GM18505 (cell line): ENCODE measurements around the gene CTDSPL.

Experiments
- ATAC-seq: cut with Tn5 transposase; IDR thresholded peaks from one replicate; pipeline ENCODE4 v1.9.1; 2021; ENCODE audit not compliant: unreplicated experiment
- POLR2A ChIP-seq: IDR thresholded peaks from 4 replicates; pipeline ENCODE4 v1.6.1; 2011; ENCODE audit warnings: borderline replicate concordance; ENCODE audit not compliant: insufficient read depth, insufficient read length; ENCODE audit errors: extremely low read depth

The CTDSPL gene

GRCh38 chr3:37941608-37942508 lies 80.2 kb downstream of the CTDSPL start:
- ATAC-seq, result no peak
- no peak for TF ChIP-seq POLR2A

- no peak for ATAC-seq
- no peak for TF ChIP-seq POLR2A
Measured at GRCh38 chr3:37942646-37943045, 81.0 kb downstream of the CTDSPL start.

GRCh38 chr3:37943126-37943525 lies 81.4 kb downstream of the CTDSPL start:
- no peak for ATAC-seq
- no peak for TF ChIP-seq POLR2A

- TF ChIP-seq POLR2A, result no peak
- no peak for ATAC-seq
Measured at GRCh38 chr3:37943631-37944314, 82.1 kb downstream of the CTDSPL start.

GRCh38 chr3:37944391-37944842 lies 82.7 kb downstream of the CTDSPL start:
- TF ChIP-seq POLR2A, result no peak
- ATAC-seq, result no peak

- TF ChIP-seq POLR2A, result no peak
- ATAC-seq, result no peak
Measured at GRCh38 chr3:37945156-37945806, 83.6 kb downstream of the CTDSPL start.

GRCh38 chr3:37945807-37946530 lies 84.3 kb downstream of the CTDSPL start:
- no peak for TF ChIP-seq POLR2A
- no peak for ATAC-seq

GRCh38 chr3:37946531-37946889 lies 84.8 kb downstream of the CTDSPL start:
- ATAC-seq, result no peak
- no peak for TF ChIP-seq POLR2A

- no peak for TF ChIP-seq POLR2A
- no peak for ATAC-seq
Measured at GRCh38 chr3:37949866-37950265, 88.2 kb downstream of the CTDSPL start.

- no peak for ATAC-seq
- TF ChIP-seq POLR2A, result no peak
Measured at GRCh38 chr3:37952564-37952963, 90.9 kb downstream of the CTDSPL start.

GRCh38 chr3:37953226-37953625 lies 91.5 kb downstream of the CTDSPL start:
- no peak for ATAC-seq
- no peak for TF ChIP-seq POLR2A

GRCh38 chr3:37953707-37954394 lies 92.2 kb downstream of the CTDSPL start:
- no peak for ATAC-seq
- no peak for TF ChIP-seq POLR2A

- ATAC-seq, result no peak
- TF ChIP-seq POLR2A, result no peak
Measured at GRCh38 chr3:37954881-37955280, 93.2 kb downstream of the CTDSPL start.
